Skeletal muscle satellite cell (primary cell): ENCODE measurements around the gene PTPRG.

Experiments
- H3K27me3 ChIP-seq: 2 replicates; pipeline ENCODE4 v1.7.0; 2013; ENCODE audit warnings: low read length; ENCODE audit not compliant: control insufficient read depth, insufficient read depth
- H3K36me3 ChIP-seq: 2 replicates; pipeline ENCODE4 v1.7.0; 2013; ENCODE audit warnings: mild to moderate bottlenecking, control low read depth, low read length; ENCODE audit not compliant: insufficient read depth
- H3K4me1 ChIP-seq: 2 replicates; pipeline ENCODE4 v1.7.0; 2013; ENCODE audit warnings: low read length; ENCODE audit not compliant: control insufficient read depth, insufficient read depth
- H3K4me2 ChIP-seq: 2 replicates; pipeline ENCODE4 v1.7.0; 2013; ENCODE audit warnings: mild to moderate bottlenecking, low read length
- H3K4me3 ChIP-seq: 2 replicates; pipeline ENCODE4 v1.7.0; 2013; ENCODE audit warnings: low read length
- H3K9ac ChIP-seq: 2 replicates; pipeline ENCODE4 v1.7.0; 2013; ENCODE audit warnings: mild to moderate bottlenecking, low read depth, low read length, moderate library complexity
- H3K9me3 ChIP-seq: replicated peaks from 2 replicates; pipeline ENCODE4 v1.7.0; 2013; ENCODE audit warnings: mild to moderate bottlenecking, control low read depth, low read length

PTPRG gene

GRCh38 chr3:62277450-62277849, 716.1 kb downstream of the PTPRG start:
- H3K4me1 ChIP-seq, result peaks cover 9% of the 10 kb centered on the region
- no peaks in the 10 kb centered on the region for H3K27me3 ChIP-seq
- H3K9ac ChIP-seq, result no peak overlapping the region
- no peak overlapping the region for H3K4me3 ChIP-seq
- peaks cover 2% of the 10 kb centered on the region for H3K36me3 ChIP-seq
- H3K9me3 ChIP-seq, result no peaks in the 10 kb centered on the region
- H3K4me2 ChIP-seq, result no peak overlapping the region

DNA sequence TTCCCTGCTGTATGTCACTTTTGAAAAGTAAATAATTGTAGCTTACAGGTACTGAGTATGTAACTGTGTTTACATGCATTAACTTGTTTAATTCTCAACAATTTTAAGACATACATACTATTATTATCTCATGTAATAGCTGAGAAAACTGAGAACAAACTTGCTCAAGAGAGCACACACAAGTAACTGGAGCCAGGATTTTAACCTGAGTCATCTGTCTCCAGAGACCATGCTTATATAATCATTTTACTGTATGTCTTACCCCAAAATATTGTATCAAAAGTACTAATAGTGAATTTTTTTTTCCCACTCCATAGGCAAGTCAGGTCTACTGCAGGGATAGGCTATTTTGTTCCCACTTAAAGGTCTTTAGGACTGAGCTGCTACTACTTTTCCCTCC, 716.6 kb downstream of the PTPRG start:
- Histone ChIP-seq H3K27me3 (no peaks in the 10 kb centered on the region), H3K4me1 (peaks cover 9% of the 10 kb centered on the region), H3K4me2 (no peak overlapping the region), H3K4me3 (no peak overlapping the region), H3K9ac (no peak overlapping the region), H3K9me3 (no peaks in the 10 kb centered on the region), H3K36me3 (peaks cover 2% of the 10 kb centered on the region)

- H3K9me3 ChIP-seq, result no peaks in the 10 kb centered on the region
- no peaks in the 10 kb centered on the region for H3K36me3 ChIP-seq
Measured at GRCh38 chr3:62281726-62282125, 720.4 kb downstream of the PTPRG start.

DNA sequence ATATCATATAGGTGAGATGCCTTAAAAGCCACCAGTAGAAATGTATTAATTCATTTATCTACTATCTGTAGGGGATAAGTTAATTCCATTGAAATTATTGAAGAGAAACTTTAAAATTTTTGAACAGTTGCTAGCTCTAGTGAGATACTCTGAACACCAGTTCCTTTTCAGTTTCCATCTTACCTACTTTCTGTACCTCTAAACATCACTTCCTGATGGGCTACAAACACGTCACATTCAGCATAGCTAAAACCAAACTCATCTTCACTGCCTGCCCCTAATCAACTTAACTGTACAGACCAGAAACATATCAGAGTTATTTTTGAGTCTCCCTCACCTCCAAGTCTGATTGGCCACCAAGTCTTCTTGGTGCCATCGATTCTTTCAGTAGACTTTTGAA, 723.1 kb downstream of the PTPRG start:
- Histone ChIP-seq H3K4me2 (no peak overlapping the region), H3K9me3 (no peaks in the 10 kb centered on the region), H3K36me3 (no peaks in the 10 kb centered on the region), H3K9ac (no peak overlapping the region), H3K4me3 (no peak overlapping the region), H3K4me1 (peaks cover 9% of the 10 kb centered on the region), H3K27me3 (no peaks in the 10 kb centered on the region)

More at GRCh38 chr3:62281726-62282125, 720.4 kb downstream of the PTPRG start:
- H3K4me1 ChIP-seq, result peaks cover 9% of the 10 kb centered on the region
- H3K4me2 ChIP-seq, result no peak overlapping the region
- H3K27me3 ChIP-seq, result no peaks in the 10 kb centered on the region
- no peak overlapping the region for H3K4me3 ChIP-seq
- no peak overlapping the region for H3K9ac ChIP-seq

DNA sequence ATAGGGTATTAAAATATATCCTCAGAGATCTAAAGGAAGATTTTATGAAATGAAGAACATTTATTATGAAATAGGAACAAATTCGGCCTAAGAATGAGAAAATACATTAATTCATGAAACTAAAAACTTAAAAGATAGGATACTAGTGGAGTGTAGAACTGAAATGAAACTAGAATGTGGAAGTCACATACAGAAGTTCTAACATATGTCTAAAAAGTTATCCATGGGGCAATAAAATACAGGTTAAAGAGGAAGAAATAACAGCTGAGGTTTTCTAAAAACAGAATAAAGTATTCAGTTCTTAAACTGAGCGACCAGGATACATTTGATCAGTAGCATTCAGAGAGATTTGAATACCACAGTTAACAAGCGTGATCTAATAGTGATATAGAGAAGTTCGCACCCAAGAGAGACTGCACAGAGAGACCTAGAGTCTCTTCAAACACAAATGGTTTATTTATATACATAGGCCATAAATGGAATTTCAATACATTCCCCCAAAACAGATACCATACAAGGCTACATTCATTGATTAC, 726.1 kb downstream of the PTPRG start:
- H3K27me3 ChIP-seq, result no peaks in the 10 kb centered on the region

GRCh38 chr3:62289922-62290321, 728.6 kb downstream of the PTPRG start:
- peaks cover 10% of the 10 kb centered on the region for H3K36me3 ChIP-seq
- H3K4me3 ChIP-seq, result no peak overlapping the region
- no peaks in the 10 kb centered on the region for H3K27me3 ChIP-seq
- no peak overlapping the region for H3K4me2 ChIP-seq
- no peaks in the 10 kb centered on the region for H3K9me3 ChIP-seq
- no peak overlapping the region for H3K9ac ChIP-seq
- H3K4me1 ChIP-seq, result no peaks in the 10 kb centered on the region

More for the DNA sequence above, 726.1 kb downstream of the PTPRG start:
- Histone ChIP-seq H3K36me3 (peaks cover 3% of the 10 kb centered on the region), H3K4me3 (no peak overlapping the region), H3K4me1 (no peaks in the 10 kb centered on the region), H3K9ac (no peak overlapping the region), H3K4me2 (no peak overlapping the region), H3K9me3 (no peaks in the 10 kb centered on the region)

DNA sequence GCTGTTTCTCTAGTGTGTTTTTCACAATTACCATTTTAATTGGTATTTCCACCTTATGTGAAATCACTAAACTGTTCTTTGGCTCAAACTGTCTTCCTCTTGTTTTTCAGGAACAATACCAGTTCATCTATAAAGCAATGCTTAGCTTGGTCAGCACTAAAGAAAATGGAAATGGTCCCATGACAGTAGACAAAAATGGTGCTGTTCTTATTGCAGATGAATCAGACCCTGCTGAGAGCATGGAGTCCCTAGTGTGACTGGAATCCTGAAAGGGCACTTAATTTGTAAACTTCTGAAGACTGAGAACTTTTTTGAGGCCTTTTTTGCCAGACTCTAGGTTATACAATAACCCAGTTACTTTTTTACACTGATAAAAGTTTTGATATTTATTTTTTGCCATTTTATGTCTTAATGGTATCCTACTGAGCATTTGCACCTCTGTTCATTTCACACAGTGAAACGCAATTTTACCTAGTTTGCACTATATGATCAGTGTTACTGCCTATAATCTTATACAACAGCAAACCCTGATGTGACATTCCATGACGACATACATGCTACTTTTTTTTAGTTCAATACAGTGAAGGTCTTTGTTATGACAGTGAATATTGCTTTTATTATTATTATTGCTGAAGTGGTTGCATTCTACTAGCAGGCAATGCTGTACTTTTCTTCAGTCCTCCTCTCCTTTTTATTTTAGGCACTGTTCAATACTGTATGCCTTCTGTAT, 731.8 kb downstream of the PTPRG start:
- Histone ChIP-seq H3K4me1 (no peaks in the 10 kb centered on the region), H3K4me2 (no peak overlapping the region), H3K9ac (no peak overlapping the region), H3K36me3 (peaks cover 10% of the 10 kb centered on the region), H3K9me3 (no peaks in the 10 kb centered on the region), H3K27me3 (no peaks in the 10 kb centered on the region), H3K4me3 (no peak overlapping the region)

DNA sequence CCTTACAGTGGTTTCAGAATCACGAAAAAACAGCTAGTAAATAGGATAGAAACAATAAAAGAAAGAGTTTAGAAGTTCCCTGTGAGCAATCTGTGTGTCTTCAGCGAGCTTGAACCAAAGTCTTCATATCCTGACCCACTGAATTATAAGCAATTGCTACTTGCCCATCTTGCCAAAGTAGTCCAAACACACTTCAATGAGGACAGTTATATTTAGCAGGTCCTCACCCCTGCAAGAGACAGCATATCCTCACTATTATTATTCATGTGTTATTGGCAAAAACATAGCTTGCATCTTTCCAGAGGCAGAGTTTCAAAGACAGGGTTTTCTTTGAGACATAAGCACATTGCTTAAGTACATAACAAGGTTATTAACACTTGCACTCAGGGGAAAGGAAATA, 734.2 kb downstream of the PTPRG start:
- H3K9me3 ChIP-seq, result no peaks in the 10 kb centered on the region
- H3K4me3 ChIP-seq, result no peak overlapping the region
- H3K36me3 ChIP-seq, result peaks cover 10% of the 10 kb centered on the region
- H3K4me1 ChIP-seq, result no peaks in the 10 kb centered on the region
- H3K9ac ChIP-seq, result no peak overlapping the region
- H3K27me3 ChIP-seq, result no peaks in the 10 kb centered on the region
- H3K4me2 ChIP-seq, result no peak overlapping the region

DNA sequence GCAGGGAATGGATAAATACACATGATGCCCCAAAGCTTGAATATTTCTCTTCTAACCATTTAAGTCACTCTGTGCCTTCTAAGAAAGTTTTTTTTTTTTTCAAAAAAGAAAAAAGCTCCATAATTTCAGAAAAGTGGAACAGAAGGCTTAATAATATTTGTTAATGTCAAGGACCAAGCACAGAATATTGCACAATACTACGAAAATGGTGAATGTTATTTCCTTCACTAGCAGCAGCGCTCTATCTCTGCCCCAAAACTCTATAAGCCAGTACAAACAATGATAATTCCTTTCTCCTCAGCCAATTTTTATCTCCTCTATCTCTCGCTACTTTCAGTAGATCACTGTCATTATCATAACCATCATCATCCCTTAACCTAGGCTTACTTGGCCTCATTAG, 739.2 kb downstream of the PTPRG start:
- Histone ChIP-seq H3K9me3 (no peaks in the 10 kb centered on the region), H3K27me3 (no peaks in the 10 kb centered on the region), H3K36me3 (no peaks in the 10 kb centered on the region), H3K4me1 (no peaks in the 10 kb centered on the region), H3K4me3 (no peak overlapping the region), H3K9ac (no peak overlapping the region), H3K4me2 (no peak overlapping the region)

- no peak overlapping the region for H3K9ac ChIP-seq
- H3K9me3 ChIP-seq, result no peaks in the 10 kb centered on the region
- H3K4me2 ChIP-seq, result no peak overlapping the region
- no peaks in the 10 kb centered on the region for H3K27me3 ChIP-seq
- H3K4me3 ChIP-seq, result no peak overlapping the region
- H3K36me3 ChIP-seq, result no peaks in the 10 kb centered on the region
- H3K4me1 ChIP-seq, result no peaks in the 10 kb centered on the region
Measured at GRCh38 chr3:62312201-62312600, 750.8 kb downstream of the PTPRG start.

- Histone ChIP-seq H3K4me3 (no peak overlapping the region), H3K9ac (no peak overlapping the region), H3K27me3 (no peaks in the 10 kb centered on the region), H3K4me2 (no peak overlapping the region), H3K36me3 (no peaks in the 10 kb centered on the region), H3K4me1 (peaks cover 3% of the 10 kb centered on the region), H3K9me3 (no peaks in the 10 kb centered on the region)
Measured at GRCh38 chr3:62316525-62316924, 755.2 kb downstream of the PTPRG start.

DNA sequence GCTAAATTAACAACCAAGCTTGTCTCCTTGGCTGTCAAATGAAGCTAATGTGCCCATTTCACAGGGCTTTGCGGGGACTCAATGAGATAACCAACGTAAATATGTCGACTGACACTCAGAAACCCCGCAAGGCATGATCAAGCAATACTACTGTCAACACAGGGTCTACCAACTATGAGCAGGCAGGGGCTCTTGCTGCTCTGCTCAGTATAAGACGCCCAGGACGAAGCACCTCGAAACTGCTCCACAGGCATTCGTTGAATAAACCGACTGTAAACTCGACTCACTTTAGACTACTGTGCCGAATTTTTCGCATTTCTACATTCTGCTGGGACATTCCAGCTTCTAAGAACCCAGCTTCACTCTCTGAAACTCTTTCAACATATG, 757.0 kb downstream of the PTPRG start:
- Histone ChIP-seq H3K27me3 (no peaks in the 10 kb centered on the region), H3K4me2 (peak overlapping the region; percentile 81)

More for the DNA sequence above, 757.0 kb downstream of the PTPRG start:
- Histone ChIP-seq H3K4me1 (peaks cover 3% of the 10 kb centered on the region), H3K36me3 (peaks cover 4% of the 10 kb centered on the region), H3K4me3 (peak overlapping the region; percentile 76), H3K9ac (peak overlapping the region; percentile 38), H3K9me3 (no peaks in the 10 kb centered on the region)
